Activated T-cell treated with anti-CD3 and anti-CD28 coated beads, Interleukin-2, amount 50 U/mL, for 4 hours (primary cell): ENCODE results near the gene TNNC2. TPM values are rescaled to one million over a fixed set of nuclear protein-coding genes. Genes with fewer than 3 reads are reported as not detected.
"Not testable (repeated sequence)": the region's sequence is repeated elsewhere in the genome, so short reads cannot be mapped to it uniquely, and the experiment has no call there.

Source experiments
- ATAC-seq, 2 donors: fragments of 200-7000 bp; cut with Tn5 transposase; one replicate each; pipeline ENCODE4 v1.10.0; 2021
- DNase-seq: peaks from one replicate; pipeline ENCODE4 v3.0.0-alpha.2; 2020
- H3K27me3 Mint-ChIP-seq: one replicate; pipeline ENCODE4 v1.8.0; 2021; ENCODE audit warnings: low read depth, mixed read lengths
- H3K36me3 Mint-ChIP-seq: one replicate; pipeline ENCODE4 v1.8.0; 2022; ENCODE audit warnings: mixed read lengths; ENCODE audit not compliant: insufficient read depth
- H3K4me1 Mint-ChIP-seq: one replicate; pipeline ENCODE4 v1.8.0; 2021; ENCODE audit warnings: low read depth, mixed read lengths
- H3K4me3 Mint-ChIP-seq: one replicate; pipeline ENCODE4 v1.8.0; 2021; ENCODE audit warnings: mild to moderate bottlenecking, moderate library complexity, mixed read lengths
- H3K9me3 Mint-ChIP-seq: one replicate; pipeline ENCODE4 v1.8.0; 2021; ENCODE audit warnings: mixed read lengths
- total RNA-seq, 3 donors: library from RNA; stranded (reverse); gene quantifications; one replicate each; pipeline ENCODE4 v1.2.1, GENCODE V29; 2021

TNNC2 gene
- total RNA-seq, 3 donors from 2014 or later, result not detected

DNA sequence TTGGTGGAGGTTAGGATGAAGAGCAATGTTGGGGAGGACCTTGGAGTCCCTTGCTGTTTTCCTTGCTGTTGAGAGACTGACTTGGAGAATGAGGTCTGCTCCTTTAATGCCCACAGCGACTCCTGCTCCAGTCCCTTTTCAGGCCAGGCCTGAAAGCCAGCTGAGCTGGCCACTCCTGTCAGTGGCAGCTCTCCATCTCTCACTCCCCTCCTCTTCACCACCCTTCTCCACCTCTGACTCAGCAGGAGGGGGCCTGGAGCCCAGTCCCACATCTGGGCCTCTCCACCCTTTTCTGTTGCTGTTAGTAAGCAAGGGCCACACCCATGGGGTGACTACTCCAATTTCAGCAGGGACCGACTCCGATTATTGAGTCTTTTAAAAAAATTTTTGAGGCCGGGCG lies 8.7 kb upstream of the TNNC2 start:
- H3K9me3 Mint-ChIP-seq, result no peaks in the 10 kb centered on the region
- H3K4me1 Mint-ChIP-seq, result peaks cover 6% of the 10 kb centered on the region
- H3K4me3 Mint-ChIP-seq, result no peak overlapping the region
- ATAC-seq (no peak), DNase-seq (no peak)
- no peaks in the 10 kb centered on the region for H3K36me3 Mint-ChIP-seq
- no peaks in the 10 kb centered on the region for H3K27me3 Mint-ChIP-seq

DNA sequence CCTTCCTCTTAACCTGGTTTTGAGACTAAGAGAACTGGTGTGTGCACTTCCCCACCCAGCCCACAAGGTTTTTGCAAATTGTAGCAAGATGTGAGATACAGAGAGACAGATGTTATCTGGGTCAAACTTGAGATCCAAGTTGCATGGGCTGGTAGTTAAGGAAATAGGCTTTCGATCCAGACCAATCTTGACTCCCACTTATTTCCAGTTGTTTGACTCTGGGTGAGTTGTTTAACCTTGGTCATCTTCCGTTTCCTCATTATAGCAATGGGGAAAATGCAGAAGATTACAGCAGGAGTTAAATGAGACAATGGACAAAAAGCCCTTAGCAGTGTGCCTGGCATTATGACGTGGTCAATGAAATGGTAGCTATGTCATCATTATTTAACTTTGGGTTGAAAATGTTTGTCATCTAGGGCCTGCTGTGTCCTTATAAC lies 8.2 kb upstream of the TNNC2 start:
- no peaks in the 10 kb centered on the region for H3K36me3 Mint-ChIP-seq

DNA sequence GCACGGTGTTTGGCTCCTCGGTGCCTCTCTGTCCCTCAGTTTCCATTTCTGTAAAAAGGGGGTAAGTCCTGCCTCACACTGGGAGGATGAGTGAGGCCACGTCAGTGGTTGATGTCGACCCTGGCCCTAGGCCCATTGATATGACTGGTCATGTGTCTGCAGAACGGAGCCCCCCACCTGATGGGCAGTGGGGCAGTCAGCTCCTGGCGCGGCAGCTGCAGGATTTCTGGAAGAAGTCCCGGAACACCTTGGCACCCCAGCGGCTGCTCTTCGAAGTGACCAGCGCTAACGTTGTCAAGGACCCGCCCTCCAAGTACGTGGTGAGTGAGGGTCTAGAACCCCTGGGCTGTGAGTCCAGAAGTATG lies 7.7 kb upstream of the TNNC2 start:
- Mint-ChIP-seq H3K27me3 (no peaks in the 10 kb centered on the region), H3K4me1 (peaks cover 6% of the 10 kb centered on the region), H3K4me3 (peak overlapping the region; percentile 57), H3K36me3 (no peaks in the 10 kb centered on the region), H3K9me3 (no peaks in the 10 kb centered on the region)
- ATAC-seq (no peak), DNase-seq (no peak)

More for the DNA sequence above, 8.2 kb upstream of the TNNC2 start:
- Mint-ChIP-seq H3K27me3 (no peaks in the 10 kb centered on the region), H3K4me3 (no peak overlapping the region), H3K9me3 (no peaks in the 10 kb centered on the region), H3K4me1 (peaks cover 6% of the 10 kb centered on the region)
- DNase-seq (no peak), ATAC-seq (no peak)

DNA sequence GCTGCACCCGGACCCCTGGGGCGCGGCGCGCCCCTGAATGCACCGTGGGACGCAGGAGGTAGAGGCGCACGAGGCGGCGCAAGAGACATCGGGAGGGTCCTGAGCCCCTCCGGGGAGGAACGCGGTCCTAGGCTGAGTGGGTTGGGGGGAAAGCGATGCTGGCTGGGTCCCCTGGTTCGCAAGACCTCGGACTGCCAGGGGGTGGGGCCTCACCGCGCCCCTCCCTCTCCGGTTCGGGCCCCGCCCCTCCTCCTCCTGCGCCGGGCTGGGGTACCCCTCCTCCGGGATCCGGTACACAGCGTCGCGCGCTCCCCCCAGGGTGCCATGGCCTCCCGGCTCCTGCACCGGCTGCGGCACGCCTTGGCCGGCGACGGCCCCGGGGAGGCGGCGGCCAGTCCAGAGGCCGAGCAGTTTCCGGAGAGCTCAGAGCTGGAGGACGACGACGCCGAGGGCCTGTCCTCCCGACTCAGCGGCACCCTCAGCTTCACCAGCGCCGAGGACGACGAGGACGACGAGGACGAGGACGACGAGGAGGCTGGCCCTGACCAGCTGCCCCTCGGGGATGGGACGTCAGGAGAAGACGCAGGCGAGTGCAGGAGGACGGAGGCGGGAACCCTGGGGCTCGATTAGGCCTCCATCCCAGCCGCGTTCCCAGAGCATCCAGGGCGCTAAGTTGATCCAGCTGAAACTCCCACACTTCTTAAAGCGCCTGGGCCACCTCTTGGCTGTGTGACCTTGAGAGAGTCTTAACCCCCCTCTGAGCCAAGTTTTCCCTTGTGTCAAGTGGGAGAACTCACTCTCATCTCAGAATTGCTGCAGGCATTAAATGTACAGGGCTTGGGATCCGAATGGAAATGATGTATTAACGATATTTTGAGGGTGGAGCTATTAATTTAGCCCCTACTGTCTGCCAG lies 7.0 kb upstream of the TNNC2 start:
- H3K4me1 Mint-ChIP-seq, result peaks cover 6% of the 10 kb centered on the region
- DNase-seq, result peak; percentile 48
- ATAC-seq, result peak; percentile 79 to 81
- H3K9me3 Mint-ChIP-seq, result no peaks in the 10 kb centered on the region
- no peaks in the 10 kb centered on the region for H3K36me3 Mint-ChIP-seq
- no peaks in the 10 kb centered on the region for H3K27me3 Mint-ChIP-seq
- peak overlapping the region; percentile 80 for H3K4me3 Mint-ChIP-seq

DNA sequence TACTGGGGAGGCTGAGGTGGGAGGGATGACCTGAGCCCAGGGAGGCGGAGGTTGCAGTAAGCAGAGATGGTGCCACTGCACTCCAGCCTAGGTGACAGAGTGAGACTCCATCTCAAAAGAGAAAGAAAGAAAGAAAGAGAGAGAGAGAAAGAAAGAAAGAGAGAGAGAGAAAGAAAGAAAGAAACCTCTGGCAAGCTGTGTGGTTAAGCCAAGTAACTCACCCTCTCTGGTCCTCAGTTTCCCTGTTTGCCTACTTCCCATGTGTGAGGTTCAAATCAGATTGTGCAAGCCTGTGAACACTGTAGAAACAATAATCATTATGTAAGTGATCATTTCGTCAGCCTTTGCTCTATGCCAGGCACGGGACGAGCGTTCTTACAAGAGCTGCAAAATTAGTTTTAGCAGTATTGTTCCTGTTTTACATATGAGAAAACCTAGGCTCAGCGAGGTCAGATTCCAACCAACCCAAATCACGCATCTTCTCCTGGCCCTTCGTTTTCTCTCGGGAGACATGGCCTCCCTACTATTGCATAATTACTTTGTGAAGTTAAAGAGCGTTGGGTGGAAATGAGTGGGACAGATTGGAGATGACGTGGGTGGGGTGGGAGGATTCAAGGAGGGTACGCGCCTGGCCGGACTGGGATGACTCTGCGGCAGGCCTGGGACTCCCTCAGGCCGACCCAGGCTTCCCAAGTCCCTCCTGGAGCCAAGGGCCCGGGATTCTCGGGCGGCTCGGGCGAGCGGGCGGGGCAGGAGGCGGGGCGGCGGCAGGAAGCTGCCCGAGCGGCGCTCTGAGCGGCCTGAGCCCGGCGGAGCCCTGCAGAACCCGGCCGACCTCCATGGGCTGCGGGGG lies 6.1 kb upstream of the TNNC2 start, which contains the start of gene SNX21:
TSS of gene SNX21 (plus strand) at position 770 of the 853 bp plus-strand sequence. CDS start 121 bp downstream, outside the sequence.
- ATAC-seq, result peak; percentile 70 to 81
- Mint-ChIP-seq H3K36me3 (no peaks in the 10 kb centered on the region), H3K4me3 (peak within 1 kb of the TSS; percentile 80), H3K4me1 (peaks cover 6% of the 10 kb centered on the region), H3K27me3 (no peaks in the 10 kb centered on the region), H3K9me3 (no peaks in the 10 kb centered on the region)
- DNase-seq, result no peak

DNA sequence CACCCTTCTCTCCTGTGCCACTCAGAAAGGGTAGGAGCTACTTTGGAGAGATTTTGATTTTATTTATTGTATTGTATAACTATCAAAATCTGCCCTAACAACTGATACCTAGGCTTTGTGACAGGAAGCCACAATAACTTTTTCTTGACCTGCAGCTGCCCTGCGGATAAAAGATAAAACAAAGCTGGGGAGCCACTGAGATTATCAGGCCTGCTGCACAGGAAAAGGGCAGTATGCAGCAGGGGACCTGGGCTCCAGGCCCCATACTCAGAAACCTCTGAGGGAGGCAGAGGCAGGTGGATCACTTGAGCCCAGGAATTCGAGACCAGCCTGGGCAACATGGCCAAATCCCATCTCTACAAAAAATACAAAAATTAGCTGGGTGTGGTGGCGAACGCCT lies 5.5 kb upstream of the TNNC2 start:
- H3K4me3 Mint-ChIP-seq, result peak overlapping the region; percentile 80
- no peaks in the 10 kb centered on the region for H3K27me3 Mint-ChIP-seq
- no peaks in the 10 kb centered on the region for H3K36me3 Mint-ChIP-seq
- DNase-seq (no peak), ATAC-seq (no peak)
- H3K9me3 Mint-ChIP-seq, result no peaks in the 10 kb centered on the region
- peaks cover 6% of the 10 kb centered on the region for H3K4me1 Mint-ChIP-seq

DNA sequence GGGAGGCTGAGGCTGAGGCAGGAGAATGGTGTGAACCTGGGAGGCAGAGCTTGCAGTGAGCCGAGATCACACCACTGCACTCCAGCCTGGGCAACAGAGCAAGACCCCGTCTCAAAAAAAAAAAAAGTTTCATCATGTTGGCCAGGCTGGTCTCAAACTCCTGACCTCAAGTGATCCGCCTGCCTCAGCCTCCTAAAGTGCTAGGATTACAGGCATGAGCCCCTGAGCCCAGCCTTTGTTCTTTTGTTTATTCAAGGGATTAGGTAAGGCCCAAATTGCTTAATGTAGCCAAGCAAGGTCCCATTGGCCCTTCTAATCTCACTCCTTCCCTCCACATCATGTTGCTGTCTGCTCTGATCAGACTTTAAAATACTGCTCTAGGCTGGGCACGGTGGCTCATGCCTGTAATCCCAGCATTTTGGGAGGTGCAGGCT lies 2.6 kb upstream of the TNNC2 start:
- not testable (repeated sequence) for H3K36me3 Mint-ChIP-seq, ATAC-seq, H3K9me3 Mint-ChIP-seq, H3K4me1 Mint-ChIP-seq, H3K27me3 Mint-ChIP-seq, DNase-seq, H3K4me3 Mint-ChIP-seq

DNA sequence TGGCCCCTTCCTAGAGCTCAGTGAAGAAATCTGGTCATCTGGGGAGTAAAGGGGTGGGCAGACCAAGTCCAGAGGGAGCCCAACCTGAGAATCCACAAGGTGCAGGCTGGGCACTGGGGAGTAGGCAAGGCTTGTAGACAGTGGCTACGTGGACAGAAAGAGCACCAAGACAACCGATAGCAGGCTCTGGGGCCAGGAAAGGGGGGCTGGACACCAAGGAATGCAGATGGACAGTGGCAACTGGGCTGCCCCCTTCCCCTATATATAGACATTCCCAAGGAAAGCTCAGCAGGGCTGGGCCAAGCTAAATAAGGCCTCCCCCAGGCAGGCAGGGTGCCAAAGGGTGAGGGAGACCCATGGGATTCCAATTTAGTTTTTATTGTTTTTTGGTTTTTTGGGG lies 1.5 kb upstream of the TNNC2 start:
- Mint-ChIP-seq H3K27me3 (peaks cover 13% of the 10 kb centered on the region), H3K4me1 (peaks cover 15% of the 10 kb centered on the region), H3K9me3 (no peaks in the 10 kb centered on the region), H3K4me3 (no peak overlapping the region), H3K36me3 (no peaks in the 10 kb centered on the region)
- ATAC-seq, result no peak
- no peak for DNase-seq

DNA sequence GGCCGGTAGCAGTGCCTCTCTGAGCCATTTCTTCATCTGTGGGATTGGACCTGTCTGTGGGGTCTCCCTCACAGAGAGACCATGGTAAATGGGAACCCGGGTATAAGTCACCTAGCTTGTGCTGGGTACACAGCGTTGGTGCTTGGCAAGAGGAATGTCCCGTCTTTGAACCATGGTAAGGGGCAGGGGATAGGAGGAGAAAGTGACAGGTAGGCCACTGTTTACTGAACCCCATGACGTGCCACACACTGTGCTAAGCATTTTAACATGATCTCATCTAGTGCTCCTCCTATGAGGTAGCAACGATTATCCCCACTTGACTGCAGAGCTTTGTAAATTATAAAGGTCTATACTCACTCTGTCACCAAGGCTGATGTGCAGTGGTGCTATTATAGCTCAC lies 600 bp upstream of the TNNC2 start:
- DNase-seq (no peak), ATAC-seq (no peak)
- Mint-ChIP-seq H3K27me3 (peaks cover 18% of the 10 kb centered on the region), H3K4me3 (no peak overlapping the region), H3K9me3 (no peaks in the 10 kb centered on the region), H3K36me3 (no peaks in the 10 kb centered on the region), H3K4me1 (peaks cover 9% of the 10 kb centered on the region)

DNA sequence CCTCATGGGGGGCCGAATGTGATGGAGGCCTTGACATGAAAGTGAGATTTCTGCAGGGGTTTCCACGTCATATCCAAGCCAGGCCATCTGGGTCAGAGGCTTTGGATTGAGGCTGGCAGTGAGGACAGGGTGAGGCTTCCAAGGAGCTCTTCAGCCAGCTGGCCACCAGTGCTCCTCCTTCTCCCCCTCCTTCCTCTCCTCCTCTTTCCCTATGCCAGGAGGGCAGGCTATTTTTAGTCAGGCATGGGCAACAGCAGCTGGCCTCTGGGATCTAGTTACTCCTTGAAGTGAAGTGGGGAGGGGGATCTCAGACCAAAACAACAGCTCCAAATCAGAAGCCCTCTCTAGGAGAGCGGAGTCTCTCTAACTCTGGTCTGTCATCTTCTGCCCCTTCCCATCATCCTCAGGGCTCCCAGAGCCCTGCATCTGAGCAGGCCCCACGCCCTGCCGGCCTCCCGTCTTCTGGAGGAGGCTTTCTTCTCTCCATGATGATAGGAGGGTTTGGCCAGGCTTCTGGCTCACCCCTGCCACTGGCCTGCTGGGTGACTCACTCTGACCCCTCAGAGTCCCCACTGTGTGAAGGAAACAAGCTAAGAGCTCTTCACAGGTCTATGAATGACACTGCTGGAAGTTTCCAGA lies 612 bp downstream of the TNNC2 start:
- Mint-ChIP-seq H3K4me3 (no peak overlapping the region), H3K4me1 (peaks cover 10% of the 10 kb centered on the region), H3K27me3 (peaks cover 20% of the 10 kb centered on the region), H3K9me3 (no peaks in the 10 kb centered on the region), H3K36me3 (no peaks in the 10 kb centered on the region)
- ATAC-seq (no peak), DNase-seq (no peak)

DNA sequence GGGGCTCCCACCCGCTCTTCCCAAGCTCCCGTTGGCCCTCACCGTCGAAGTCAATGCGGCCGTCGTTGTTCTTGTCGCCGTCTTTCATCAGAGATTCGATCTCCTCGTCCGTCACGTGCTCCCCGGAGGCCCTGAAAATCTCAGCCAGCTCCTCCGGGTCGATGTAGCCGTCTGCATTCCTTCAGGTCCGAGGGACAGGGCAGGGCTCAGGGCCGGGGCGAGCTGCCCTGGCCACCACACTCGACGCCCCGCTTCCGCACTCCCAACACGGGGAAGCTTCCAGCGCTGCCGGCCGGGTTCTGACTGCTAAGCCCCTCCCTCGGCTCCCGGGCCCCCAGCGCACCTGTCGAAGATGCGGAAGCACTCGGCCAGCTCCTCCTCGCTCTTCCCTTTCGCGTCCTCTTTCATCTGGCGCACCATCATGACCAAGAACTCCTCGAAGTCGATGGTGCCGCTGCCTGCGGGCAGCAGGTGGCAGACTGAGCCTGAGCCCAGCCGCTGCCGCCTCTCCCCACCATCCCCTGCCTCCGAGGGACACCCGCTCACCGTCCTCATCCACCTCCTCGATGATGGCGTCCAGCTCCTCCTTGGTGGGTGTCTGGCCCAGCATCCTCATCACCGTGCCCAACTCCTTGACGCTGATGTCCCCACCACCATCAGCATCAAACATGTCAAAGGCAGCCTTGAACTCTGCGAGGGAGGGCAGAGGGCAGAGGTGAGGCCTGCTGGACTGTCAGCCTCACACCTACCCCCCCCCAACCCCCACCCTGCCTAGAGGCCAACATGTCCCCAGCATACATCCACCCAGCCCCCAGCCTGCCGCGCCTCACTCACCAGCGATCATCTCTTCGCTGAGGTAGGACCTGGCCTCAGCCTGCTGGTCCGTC lies 2.9 kb downstream of the TNNC2 start:
- peaks cover 10% of the 10 kb centered on the region for H3K4me1 Mint-ChIP-seq
- DNase-seq, result peak; percentile 46
- peak; percentile 83 to 86 for ATAC-seq
- H3K36me3 Mint-ChIP-seq, result no peaks in the 10 kb centered on the region
- H3K9me3 Mint-ChIP-seq, result no peaks in the 10 kb centered on the region
- peaks cover 23% of the 10 kb centered on the region for H3K27me3 Mint-ChIP-seq
- H3K4me3 Mint-ChIP-seq, result peak overlapping the region; percentile 67

DNA sequence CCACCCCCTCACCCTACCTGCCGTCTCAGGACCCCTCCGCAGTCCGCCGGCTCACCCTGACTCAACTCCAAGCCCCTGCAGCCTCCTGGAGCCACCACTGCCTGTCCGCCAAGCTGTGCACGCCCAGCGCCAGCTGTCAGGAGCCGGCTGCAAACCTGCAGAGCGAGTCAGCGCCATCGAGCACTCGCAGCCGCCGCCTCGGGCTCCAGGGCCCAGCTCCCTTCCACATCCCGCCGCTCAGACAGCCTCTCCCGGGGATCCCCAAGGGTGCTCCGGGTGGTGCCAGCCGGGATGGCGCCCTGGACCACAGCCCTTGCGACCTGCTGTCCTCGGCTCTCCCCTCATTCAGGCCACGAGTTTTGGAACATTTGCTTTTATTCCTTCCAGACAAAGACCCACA lies 4.3 kb downstream of the TNNC2 start:
- H3K36me3 Mint-ChIP-seq, result no peaks in the 10 kb centered on the region
- ATAC-seq, result peak; percentile 17 to 20
- no peak for DNase-seq
- H3K9me3 Mint-ChIP-seq, result no peaks in the 10 kb centered on the region
- H3K4me1 Mint-ChIP-seq, result peaks cover 10% of the 10 kb centered on the region
- peaks cover 23% of the 10 kb centered on the region for H3K27me3 Mint-ChIP-seq
- no peak overlapping the region for H3K4me3 Mint-ChIP-seq

DNA sequence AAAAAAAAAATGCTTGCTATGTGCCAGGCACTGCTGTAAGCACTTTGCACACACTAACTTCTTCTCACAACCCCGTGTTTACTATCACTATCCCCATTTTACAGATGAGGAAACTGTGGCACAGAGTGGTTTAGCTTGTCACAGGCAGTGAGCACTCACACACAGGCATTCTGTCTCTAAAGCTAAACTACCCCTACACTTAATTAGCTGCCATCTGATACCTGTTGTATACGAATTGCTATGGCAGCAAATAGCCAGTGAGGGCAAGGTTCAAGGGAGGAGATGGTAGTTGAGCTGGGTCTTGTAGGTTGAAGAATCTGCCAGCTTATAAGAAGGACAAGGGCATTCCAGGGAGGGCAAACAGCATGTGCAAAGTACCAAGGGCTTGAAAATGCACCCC lies 5.2 kb downstream of the TNNC2 start:
- H3K36me3 Mint-ChIP-seq, result no peaks in the 10 kb centered on the region
- peaks cover 23% of the 10 kb centered on the region for H3K27me3 Mint-ChIP-seq
- ATAC-seq, result no peak
- H3K9me3 Mint-ChIP-seq, result no peaks in the 10 kb centered on the region
- peaks cover 10% of the 10 kb centered on the region for H3K4me1 Mint-ChIP-seq
- DNase-seq, result no peak
- H3K4me3 Mint-ChIP-seq, result no peak overlapping the region
